SKM-1 (cell line): ENCODE results near the gene CCR9.
A peak's percentile ranks its signal among the peaks of the same experiment; 100 is the strongest.

Experiments
- DNase-seq: peaks from one replicate; lab custom pipeline; 2025; ENCODE audit not compliant: unreplicated experiment; lab: John Stamatoyannopoulos, UW

The CCR9 gene

DNA sequence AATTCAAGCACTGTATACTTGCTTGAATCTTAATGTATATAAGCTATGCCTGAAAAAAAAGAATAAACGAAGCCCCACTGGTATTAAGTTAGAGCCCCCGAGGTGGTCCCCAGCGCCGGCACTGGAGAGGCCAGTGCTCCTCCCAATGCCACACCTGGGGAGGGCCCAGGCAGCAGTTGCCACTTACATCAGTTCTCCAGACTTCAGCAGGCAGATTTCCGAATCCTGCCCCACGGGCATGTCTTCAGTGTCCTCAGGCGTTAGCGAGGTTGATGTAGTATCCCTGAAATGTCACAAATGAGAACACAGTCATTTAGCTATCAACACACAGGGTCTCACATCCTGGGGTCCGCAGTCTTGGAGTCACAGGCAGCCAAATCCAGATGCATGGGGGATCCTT, 49.9 kb downstream of the CCR9 start:
- DNase-seq, result no peak

DNA sequence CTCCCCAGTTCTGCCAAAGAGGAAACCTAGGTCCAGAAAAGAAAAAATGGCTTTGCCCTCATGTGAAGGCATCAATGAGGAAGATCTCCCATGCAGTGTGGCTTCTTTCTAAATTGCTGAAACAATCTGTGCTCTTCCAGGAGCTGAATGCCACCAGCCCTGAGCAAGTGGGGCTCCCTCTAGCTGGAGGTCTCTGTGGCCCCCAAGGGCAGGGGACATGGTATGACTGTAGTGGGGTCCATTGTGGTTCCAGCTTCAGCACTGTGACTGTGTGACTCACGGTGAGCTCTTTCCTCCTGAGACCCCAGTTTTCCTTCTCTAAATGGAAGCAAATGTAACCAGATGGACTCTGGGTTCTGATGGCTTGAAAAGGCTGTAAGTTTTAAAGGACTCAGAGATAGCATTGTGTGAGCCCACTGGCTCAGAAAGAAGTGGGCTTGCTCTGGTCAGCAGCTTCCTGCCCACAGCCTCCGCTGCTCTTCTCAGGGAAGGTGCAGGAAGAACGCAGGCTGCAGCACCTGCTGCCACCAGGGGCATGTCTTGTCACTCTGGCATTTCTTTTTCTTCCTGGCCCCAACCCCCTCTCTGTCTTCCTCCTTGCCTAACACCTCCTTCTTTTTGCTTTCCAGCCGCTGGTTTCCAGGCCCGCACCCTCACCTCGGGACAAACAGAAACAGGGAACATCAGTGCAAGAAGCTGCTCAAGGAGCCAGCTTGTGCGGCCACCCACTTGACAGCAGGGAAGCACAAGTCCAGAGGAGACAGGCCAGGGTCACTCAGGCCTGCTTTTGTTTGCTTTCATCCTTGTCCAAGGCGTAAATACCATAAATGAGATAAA, 51.1 kb downstream of the CCR9 start:
- DNase-seq, result no peak

DNA sequence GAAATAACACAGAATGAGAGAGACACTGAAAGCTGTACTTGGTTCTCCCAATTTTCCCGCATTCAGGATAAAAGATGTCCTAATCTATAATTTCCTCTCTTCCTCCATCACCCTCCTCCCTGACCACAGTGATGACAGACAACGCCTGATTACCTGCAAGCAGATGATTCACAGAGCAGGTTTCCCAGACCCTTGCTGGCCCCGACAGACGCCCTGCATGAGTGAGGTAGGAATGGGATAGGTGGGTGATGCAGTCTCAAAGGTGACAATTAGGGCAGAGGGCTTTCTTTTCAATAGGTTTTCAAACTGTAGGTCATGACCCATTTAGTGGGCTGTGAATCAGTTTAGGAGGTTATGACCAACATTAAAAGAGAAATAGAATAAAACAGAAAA, 51.7 kb downstream of the CCR9 start:
- no peak for DNase-seq

GRCh38 chr3:45938864-45939263, 52.5 kb downstream of the CCR9 start:
- peak; percentile 86 for DNase-seq

DNA sequence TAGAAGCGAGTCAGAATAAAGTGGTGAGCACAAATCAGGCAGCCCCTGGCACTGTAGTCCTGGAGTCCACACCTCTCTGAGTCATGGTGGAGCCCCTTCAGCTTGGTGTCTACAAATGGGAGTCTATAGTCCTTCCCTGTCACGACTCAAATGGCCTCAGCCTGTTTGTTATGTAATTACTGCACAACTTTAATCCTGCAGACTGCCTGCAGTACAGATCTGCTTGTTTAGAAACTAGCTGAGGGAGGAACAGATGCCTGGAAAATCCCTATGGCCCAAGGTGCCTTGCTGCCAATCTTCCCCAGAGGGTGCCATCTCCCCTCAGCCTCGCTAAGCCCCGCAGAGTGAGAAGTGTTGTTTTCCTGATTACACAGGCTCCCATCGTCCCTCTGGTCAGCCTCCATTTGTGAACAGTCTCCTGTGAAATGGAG, 53.0 kb downstream of the CCR9 start:
- DNase-seq, result no peak

DNA sequence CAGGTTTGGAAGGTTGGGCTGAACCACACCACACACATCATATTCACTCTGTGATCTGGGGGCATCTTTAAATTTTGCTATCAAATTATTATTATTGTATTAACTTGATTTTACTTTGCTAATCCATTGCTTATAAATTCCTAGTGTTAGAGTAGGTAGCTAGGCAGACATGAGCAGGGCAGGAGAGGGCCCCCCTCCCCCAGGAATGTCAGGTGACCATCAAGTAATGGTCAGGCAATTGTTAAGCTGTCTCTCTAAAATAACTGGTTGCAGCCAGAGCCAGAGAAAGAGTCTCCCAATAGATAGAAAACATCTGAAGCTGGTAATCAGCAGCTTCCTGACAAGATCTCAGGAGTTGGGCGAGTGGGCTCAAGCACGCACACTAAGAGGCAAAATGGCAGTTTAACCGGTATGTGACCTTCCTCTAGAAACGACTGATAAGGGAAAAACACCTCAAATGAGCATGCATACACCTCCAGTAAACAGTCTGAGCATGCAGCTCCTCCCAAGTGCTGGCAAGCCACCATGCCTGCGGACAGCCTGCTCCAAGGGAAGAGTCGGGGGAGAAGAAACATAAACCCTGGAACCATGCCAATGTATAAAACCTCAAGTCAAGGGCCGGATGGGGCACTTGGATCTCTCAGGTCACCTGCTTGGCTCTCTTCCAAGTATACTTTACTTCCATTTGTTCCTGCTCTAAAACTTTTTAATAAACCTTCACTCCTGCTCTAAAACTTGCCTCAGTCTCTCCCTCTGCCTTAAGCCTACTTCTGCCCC, 53.8 kb downstream of the CCR9 start:
- no peak for DNase-seq

- DNase-seq, result no peak
These were observed 54.5 kb downstream of the CCR9 start for GRCh38 chr3:45940781-45941365.

DNA sequence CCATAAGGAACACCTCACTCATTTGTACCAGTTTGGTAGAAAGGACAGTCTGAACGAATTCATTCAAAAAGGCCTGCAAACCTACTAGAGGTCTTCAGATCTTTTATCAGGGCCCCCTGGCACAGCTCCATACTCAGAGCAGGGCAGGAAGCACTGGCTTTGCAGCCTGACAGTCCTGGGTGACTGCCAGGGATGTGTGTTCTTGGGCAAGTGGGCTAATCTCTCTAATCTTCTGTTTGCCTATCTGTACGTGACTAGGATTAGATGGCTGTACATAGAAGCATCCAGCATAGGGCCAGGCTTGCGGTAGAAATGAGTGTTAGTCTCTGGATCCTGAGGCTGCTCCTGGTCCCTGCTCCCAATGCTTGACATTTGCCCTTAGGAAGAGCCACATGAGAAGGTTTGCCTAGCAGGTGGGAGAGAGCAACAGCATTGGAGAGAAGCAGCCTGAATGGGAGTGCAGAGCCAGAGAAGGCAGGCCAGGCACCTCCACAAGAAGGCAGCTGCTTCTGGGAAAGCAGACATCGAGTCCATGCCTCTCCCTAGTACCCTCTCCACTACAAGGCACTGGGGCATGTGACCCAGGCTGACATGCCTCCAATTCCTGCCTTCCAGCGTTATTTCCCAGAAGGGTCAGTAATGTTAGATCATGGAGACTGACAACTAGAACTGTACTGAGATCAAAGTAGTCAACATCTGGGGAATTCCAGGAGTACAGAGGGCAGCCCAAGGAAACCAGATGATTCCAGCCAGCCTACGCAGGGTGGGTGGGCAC, 55.9 kb downstream of the CCR9 start:
- no peak for DNase-seq

- DNase-seq, result no peak
These were observed 57.0 kb downstream of the CCR9 start, which contains the start of gene CXCR6 for GRCh38 chr3:45943207-45943846. CXCR6 (plus strand) TSS chr3:45943464; CDS start chr3:45946482, 3,018 bp downstream.

GRCh38 chr3:45944830-45945620, 58.7 kb downstream of the CCR9 start:
- DNase-seq, result no peak

GRCh38 chr3:45946307-45946706, 60.0 kb downstream of the CCR9 start:
- no peak for DNase-seq

GRCh38 chr3:45946875-45947274, 60.5 kb downstream of the CCR9 start:
- no peak for DNase-seq

GRCh38 chr3:45947361-45947760, 61.0 kb downstream of the CCR9 start:
- no peak for DNase-seq

GRCh38 chr3:45948311-45948781, 62.0 kb downstream of the CCR9 start:
- no peak for DNase-seq

- no peak for DNase-seq
These were observed 62.5 kb downstream of the CCR9 start for GRCh38 chr3:45948881-45949280.

DNA sequence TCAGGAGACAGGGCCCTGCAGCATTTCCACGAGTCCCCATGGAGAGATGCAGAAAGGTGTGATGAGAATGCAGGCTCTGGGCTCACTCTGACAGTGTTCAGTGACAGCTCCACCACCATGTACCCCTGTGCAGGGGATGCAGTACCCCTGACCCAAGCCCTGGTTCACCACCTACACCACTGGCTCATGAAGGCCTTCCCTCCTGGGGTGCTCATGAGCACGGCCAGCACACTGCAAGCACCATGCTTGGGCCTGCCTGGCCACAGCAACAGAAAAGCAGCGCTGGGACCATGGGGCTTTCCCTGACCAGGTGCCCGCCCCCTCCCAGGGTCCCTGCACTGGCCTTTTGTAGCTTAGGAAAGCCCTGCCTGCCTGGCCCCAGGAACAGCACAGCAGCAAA, 63.1 kb downstream of the CCR9 start:
- DNase-seq, result no peak

DNA sequence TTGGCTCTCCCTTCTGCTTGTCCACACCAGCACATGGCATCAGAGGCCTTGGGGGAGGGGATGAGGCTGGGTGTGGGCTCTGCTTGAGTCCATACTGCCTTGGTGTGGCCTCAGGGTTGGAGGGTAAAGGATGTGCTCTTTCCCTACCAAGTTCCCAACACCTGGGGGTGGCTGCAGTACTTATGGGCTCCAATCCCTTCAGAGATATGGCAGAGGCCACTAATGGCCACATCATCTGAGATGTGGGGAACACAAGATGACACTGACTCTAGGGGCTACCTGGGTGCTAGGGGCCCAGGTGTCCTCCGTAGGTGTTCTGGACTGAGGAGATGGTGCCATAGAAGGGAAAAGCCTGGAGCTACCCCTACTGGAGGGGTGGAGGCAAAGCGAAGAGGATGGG, 63.8 kb downstream of the CCR9 start:
- no peak for DNase-seq

DNA sequence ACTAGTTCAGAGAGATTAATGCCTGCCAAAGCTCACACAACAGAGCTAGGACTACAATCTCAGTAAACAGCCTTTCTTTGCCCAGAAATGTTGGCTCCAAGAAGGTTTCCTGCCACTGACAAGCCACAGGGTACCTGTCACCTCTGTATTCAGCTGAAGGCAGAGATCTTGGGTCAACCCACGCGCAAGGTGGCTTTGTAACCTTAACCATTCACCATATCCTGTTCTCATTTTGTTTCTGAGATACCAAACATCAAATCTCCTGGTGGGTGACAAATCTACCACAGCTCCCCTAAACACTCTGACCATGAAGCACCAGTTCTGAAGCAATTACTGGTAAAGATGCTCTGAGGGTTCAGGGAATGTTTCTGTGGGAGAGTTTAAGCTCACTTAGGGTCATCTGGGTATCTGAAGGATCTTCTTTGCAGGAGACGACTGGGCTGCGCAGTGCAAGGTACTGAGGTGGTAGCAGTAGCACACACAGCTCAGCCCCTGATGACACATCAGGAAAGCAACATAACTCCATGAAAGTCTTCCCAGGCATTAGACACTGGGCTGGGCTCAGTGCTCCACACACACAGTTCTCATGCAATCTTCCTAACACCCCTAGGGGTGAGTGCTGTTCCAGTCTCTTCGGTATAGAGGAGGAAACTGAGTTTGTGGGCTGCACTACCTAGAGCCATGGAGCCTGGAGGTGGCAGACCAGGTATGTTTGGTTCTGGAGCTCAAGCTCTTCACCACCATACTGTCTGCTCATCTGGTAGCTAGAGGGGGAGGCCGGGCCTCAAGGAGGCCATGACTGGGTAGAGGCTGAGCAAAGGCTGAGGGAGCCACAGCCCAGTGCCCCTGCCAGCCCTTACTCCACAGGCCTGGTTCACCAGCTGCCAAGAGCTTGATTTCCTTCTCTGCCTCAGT, 64.6 kb downstream of the CCR9 start:
- no peak for DNase-seq

DNA sequence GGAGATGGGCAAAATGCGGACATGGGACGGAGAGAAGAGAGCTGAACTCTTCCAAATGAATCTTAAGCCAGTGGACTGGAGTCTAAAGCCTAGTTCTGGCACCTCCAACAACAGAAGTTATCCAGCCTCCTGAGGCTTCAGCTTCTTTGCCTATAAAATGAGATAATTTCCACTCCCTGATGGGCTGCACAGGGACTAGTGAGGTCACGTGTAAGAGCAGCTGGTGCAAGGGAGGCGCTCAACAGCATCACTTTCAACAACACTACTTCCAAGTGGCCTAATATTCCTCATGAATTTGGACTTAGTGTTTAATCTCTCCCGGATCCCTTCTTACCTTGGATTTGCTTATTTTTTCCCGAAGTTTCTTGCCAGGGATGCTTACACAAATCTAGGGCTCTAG, 65.6 kb downstream of the CCR9 start:
- DNase-seq, result no peak
